Psoas muscle (tissue), 8 donors: ENCODE measurements around the gene YY2. TPM values are rescaled to one million over a fixed set of nuclear protein-coding genes. Genes with fewer than 3 reads are reported as not detected.
A peak's percentile ranks its signal among the peaks of the same experiment; 100 is the strongest.

ENCODE experiments used
- ATAC-seq, 4 donors: fragments of 200-7000 bp; cut with Tn5 transposase; one replicate each; pipeline ENCODE4 v1.9.1; 2020; ENCODE audit warnings: moderate library complexity in 3 of 4, mild to moderate bottlenecking in 2 of 4
- DNase-seq, 2 donors: peaks; one replicate each; pipeline ENCODE4 v3.0.0-alpha.2; 2020
- H3K27ac ChIP-seq: fragments of 200-600 bp; one replicate; pipeline ENCODE4 v1.8.0; 2022
- H3K27me3 ChIP-seq, 3 donors: fragments of 200-600 bp in 1 of 3; one replicate each; pipeline versions ENCODE4 v1.6.1 to v1.8.0; 2013 to 2022; ENCODE audit warnings: low read length in 2 of 3, mild to moderate bottlenecking in 2 of 3, moderate library complexity in 1 of 3; ENCODE audit not compliant: insufficient read depth in 3 of 3
- H3K36me3 ChIP-seq, 2 donors: fragments of 200-600 bp in 1 of 2; one replicate each; pipeline versions ENCODE4 v1.6.1 to v1.8.0; 2013 to 2022; ENCODE audit warnings: low read depth in 1 of 2, mild to moderate bottlenecking in 1 of 2, moderate library complexity in 1 of 2; ENCODE audit not compliant: insufficient read depth in 1 of 2
- H3K4me1 ChIP-seq: fragments of 200-600 bp; one replicate; pipeline ENCODE4 v1.8.0; 2022
- H3K4me3 ChIP-seq: fragments of 200-600 bp; one replicate; pipeline ENCODE4 v1.8.0; 2022; ENCODE audit warnings: mild to moderate bottlenecking
- H3K9me3 ChIP-seq: fragments of 200-600 bp; one replicate; pipeline ENCODE4 v1.8.0; 2022
- CTCF ChIP-seq: fragments of 200-600 bp; IDR thresholded peaks from one replicate; pipeline ENCODE4 v1.8.0; 2022; ENCODE audit warnings: antibody characterized with exemption
- WGBS, 3 donors: extraction: QIAGEN DNeasy Blood & Tissue Kit; methylation state at CpG; one replicate each; pipeline versions ENCODE4 v1.1.6 to v1.1.7; 2013; 5-methylcytosine and 5-hydroxymethylcytosine counted together
- intact Hi-C, 2 donors: fragments of 100-400 bp; cut with DNase I; formaldehyde crosslinking; loops; one replicate each; pipeline versions ENCODE4 v1.11.0 to v1.14.2; 2022
- polyA plus RNA-seq, 3 donors: library from polyadenylated mRNA; stranded (reverse); fragments of 200-250 nt; gene quantifications; one replicate each; pipeline ENCODE4 v1.2.3, GENCODE V29; 2013
- total RNA-seq, 4 donors: library from RNA; stranded (reverse); fragmentation: NEBNext Ultra II Directional in 2 of 4; extraction: Animal tissue kit (Norgen Biotek cat#: 25700) in 2 of 4; gene quantifications; one replicate each; pipeline versions ENCODE4 v1.2.1 to v1.2.4, GENCODE V29; 2021 to 2023
- donor health status: healthy with polysubstance abuse.
- donor health status: DM: no; HTN: no; CAD: no; lungs with moderate emphysema.
- donor health status: Bipolar disorder and iron deficiency.
- donor health status: healthy.
- donor health status: DM: yes; HTN: yes; CAD: no.
- donor health status: DM: no; HTN: no; CAD: no.
- donor health status: DM: no; HTN: no; CAD: no.
- donor health status: DM: yes; HTN: yes; CAD: no.

The YY2 gene
- total and polyA plus RNA-seq, 7 donors, result 0.48 to 1.9 (median 1.1) TPM

- H3K36me3 ChIP-seq, result no peaks in the 10 kb centered on the region
- no peak for TF ChIP-seq CTCF
- no peaks in the 10 kb centered on the region for H3K4me1 ChIP-seq
- WGBS, 3 donors, result 68 to 83% (median 77%) methylated on average over 2 of the region's 2 CpGs
- no peak overlapping the region for H3K4me3 ChIP-seq
- intact Hi-C loops, result no loop called here
- no peak overlapping the region for H3K27ac ChIP-seq
- ATAC-seq, result no peak
- DNase-seq, result no peak
- no peaks in the 10 kb centered on the region for H3K9me3 ChIP-seq
- H3K27me3 ChIP-seq, result no peaks in the 10 kb centered on the region
These were observed 18.7 kb upstream of the YY2 start for GRCh38 chrX:21837056-21837455.

GRCh38 chrX:21838937-21839333 is 16.9 kb upstream of the YY2 start:
- DNase-seq (no peak), ATAC-seq (peak in 2 of 4 donors; percentile 38 to 40)
- Histone ChIP-seq H3K4me3 (peak overlapping the region; percentile 76), H3K4me1 (no peaks in the 10 kb centered on the region), H3K36me3 (peaks cover 0 to 10% of the 10 kb centered on the region in 2 donors), H3K27me3 (no peaks in the 10 kb centered on the region), H3K27ac (peak overlapping the region; percentile 89), H3K9me3 (no peaks in the 10 kb centered on the region)
- no peak for TF ChIP-seq CTCF
- 2 to 33% (median 4%) methylated on average over 4 of the region's 4 CpGs for WGBS, 3 donors
- intact Hi-C loops, result no loop called here

- H3K4me1 ChIP-seq, result no peaks in the 10 kb centered on the region
- peaks cover 0 to 15% of the 10 kb centered on the region in 2 donors for H3K36me3 ChIP-seq
- intact Hi-C loops, result loop anchor here (5.0 to 10.0 kb wide), 2 partner anchors 82 to 105 kb away; partner anchors contain the start of genes SMPX (in 1 of the 2) and SMS (in 1 of the 2)
- DNase-seq (peak; percentile 81 to 89), ATAC-seq (peak; percentile 93 to 95 (median 94))
- peak within 1 kb of the TSS; percentile 76 for H3K4me3 ChIP-seq
- TF ChIP-seq CTCF, result no peak
- no peaks in the 10 kb centered on the region for H3K9me3 ChIP-seq
- no peaks in the 10 kb centered on the region for H3K27me3 ChIP-seq
- WGBS, 3 donors, result 0 to 31% (median 0%) methylated on average over 21 to 60 of the region's 61 CpGs
- H3K27ac ChIP-seq, result peak within 1 kb of the TSS; percentile 89
These were observed 16.2 kb upstream of the YY2 start, which contains the start of gene MBTPS2 for GRCh38 chrX:21839334-21840192. Gene MBTPS2 (plus strand): TSS chrX:21839617. CDS start chrX:21839735, 118 bp downstream.

GRCh38 chrX:21840193-21840545 is 15.6 kb upstream of the YY2 start:
- intact Hi-C loops, result loop anchor here (5.0 to 10.0 kb wide), 2 partner anchors 83 to 105 kb away; partner anchors contain the start of genes SMPX (in 1 of the 2) and SMS (in 1 of the 2)
- no peak for TF ChIP-seq CTCF
- Histone ChIP-seq H3K27me3 (no peaks in the 10 kb centered on the region), H3K27ac (peak overlapping the region; percentile 89), H3K36me3 (peaks cover 0 to 21% of the 10 kb centered on the region in 2 donors), H3K9me3 (no peaks in the 10 kb centered on the region), H3K4me1 (no peaks in the 10 kb centered on the region), H3K4me3 (peak overlapping the region; percentile 76)
- ATAC-seq (no peak), DNase-seq (no peak)
- 3 to 41% (median 3%) methylated on average over 6 of the region's 6 CpGs for WGBS, 3 donors
